IPS-NIHi7 (cell line): Measurements from ENCODE around the gene NTHL1.

Experiments used
- DNase-seq: peaks from one replicate; pipeline ENCODE4 v3.0.0; 2012; ENCODE audit warnings: mixed read lengths; ENCODE audit errors: extremely low spot score

Gene NTHL1

GRCh38 chr16:2047330-2048115 lies at the start of gene NTHL1, which contains the start of gene TSC2:
NTHL1 (minus strand) TSS chr16:2047834; CDS start chr16:2047823, 11 bp downstream.
TSC2 (plus strand) TSS chr16:2047985; CDS start chr16:2048616, 631 bp downstream.
- DNase-seq, result peak; percentile 99

GRCh38 chr16:2096853-2097595 lies 49.4 kb upstream of the NTHL1 start:
- no peak for DNase-seq

DNA sequence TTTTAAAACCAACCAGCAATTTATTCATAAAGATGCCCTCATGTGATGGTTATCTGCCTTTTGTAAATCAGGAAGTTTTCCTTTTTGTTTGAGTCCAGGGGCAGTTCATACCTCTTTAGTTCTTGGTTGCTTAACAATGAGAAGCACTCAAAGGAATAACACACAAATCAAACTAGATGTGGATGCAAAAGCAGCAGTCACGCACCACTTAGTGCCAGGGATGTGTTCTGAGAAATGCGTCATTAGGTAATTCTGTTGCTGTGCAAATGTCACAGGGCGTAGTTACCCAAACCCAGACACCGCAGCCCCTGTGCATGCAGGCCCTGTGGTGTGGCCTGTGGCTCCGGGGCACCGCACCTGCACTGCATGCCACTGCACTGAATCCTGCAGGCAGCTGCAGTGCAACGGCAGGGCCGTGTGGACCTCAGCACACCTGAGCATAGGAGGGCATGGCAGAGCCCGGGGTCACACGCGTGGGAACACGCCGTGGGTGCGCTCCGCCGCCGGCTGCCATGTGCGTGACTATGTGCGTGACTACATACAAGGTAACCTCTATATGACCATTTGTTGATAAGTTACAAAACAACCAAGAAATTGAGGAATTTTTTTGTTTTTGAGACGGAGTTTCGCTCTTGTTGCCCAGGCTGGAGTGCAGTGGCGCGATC lies 48.4 kb upstream of the NTHL1 start:
- DNase-seq, result no peak

- DNase-seq, result no peak
These were observed 47.8 kb upstream of the NTHL1 start for GRCh38 chr16:2095315-2095853.

DNA sequence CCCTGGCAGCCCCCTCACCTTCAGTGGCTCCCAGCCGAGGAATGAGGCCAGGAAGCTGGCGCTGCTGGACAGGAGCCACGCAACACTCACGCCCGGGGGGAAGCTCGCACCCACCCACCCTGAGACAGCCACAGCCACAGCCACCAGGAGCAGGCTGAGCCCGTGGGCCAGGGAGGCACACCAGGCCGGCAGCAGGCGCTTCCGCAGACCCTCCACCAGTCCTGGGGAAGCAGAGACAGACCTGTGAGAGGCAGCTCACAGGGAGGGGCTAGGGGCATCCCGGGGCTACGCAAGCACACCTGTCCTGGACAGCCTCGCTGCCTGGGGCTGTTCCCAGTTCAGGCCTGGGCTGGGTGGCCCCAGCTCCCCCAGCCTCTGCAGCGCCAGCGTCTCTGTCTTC lies 46.2 kb upstream of the NTHL1 start:
- no peak for DNase-seq

- no peak for DNase-seq
These were observed 45.2 kb upstream of the NTHL1 start for GRCh38 chr16:2092866-2093265.

DNA sequence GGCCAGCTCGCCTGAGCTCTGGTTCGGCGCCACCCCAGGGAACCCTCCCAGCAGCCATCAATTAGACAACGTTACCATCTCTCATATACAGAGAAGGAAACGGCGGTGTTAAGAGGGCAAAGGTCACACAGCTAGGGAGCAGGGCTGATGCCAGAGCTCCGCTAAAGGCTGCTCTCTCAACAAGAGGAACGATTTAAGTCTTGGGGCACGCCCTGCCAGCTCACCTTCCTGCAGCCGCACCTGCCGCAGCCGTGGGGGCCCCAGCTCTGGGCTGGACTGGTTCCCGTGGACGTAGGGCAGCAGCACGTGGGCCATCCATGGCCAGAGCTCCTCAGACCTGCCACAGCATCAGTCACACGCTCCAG lies 44.6 kb upstream of the NTHL1 start:
- no peak for DNase-seq

GRCh38 chr16:2091547-2092255 lies 44.1 kb upstream of the NTHL1 start:
- DNase-seq, result no peak

DNA sequence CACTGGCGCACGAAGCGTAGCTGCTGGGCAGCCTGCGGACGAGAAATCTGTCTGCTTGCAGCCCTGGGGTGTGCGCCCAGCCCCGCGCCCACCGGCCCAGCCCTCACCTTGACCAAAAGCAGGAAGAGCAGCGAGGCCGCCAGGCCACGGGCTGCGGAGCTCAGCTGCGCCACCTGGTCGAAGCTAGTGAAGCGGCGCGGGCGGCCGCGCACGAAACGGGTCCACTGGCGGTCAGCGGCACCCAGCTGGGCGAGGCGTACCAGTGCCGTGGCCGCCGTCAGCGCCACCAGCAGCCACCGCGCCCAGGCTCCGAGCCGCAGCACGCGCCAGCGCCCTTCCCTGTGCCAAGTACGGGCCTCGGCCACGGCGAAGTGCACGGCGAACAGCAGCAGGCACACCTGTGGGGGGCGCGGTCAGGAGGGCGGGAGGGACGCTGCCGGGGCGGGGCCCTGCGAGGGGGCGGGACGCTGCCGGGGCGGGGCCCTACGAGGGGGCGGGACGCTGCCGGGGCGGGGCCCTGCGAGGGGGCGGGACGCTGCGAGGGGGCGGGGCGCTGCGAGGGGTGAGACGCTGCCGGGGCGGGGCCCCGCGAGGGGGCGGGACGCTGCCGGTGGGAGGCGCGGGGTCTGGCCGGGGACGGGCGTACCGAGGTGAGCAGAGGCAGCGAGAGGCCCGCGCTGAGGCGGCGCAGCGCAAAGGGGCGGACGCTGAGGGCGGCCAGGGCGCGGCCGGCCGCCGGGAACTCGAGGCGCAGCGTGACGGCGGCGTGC lies 43.3 kb upstream of the NTHL1 start:
- peak; percentile 98 for DNase-seq

DNA sequence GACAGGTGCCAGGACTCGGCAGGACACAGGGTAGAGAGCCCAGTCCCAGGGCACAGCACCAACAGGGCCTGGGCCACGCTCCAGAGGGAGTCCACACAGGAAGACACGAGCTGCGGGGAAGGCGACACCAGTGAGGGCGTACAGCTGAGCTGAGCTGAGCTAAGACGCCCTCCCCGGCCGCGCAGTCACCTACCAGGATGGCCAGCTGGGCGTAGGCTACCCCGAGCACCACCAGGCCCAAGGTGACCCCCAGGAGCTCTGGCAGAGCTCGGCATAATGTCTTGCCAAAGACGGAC lies 42.8 kb upstream of the NTHL1 start:
- no peak for DNase-seq

DNA sequence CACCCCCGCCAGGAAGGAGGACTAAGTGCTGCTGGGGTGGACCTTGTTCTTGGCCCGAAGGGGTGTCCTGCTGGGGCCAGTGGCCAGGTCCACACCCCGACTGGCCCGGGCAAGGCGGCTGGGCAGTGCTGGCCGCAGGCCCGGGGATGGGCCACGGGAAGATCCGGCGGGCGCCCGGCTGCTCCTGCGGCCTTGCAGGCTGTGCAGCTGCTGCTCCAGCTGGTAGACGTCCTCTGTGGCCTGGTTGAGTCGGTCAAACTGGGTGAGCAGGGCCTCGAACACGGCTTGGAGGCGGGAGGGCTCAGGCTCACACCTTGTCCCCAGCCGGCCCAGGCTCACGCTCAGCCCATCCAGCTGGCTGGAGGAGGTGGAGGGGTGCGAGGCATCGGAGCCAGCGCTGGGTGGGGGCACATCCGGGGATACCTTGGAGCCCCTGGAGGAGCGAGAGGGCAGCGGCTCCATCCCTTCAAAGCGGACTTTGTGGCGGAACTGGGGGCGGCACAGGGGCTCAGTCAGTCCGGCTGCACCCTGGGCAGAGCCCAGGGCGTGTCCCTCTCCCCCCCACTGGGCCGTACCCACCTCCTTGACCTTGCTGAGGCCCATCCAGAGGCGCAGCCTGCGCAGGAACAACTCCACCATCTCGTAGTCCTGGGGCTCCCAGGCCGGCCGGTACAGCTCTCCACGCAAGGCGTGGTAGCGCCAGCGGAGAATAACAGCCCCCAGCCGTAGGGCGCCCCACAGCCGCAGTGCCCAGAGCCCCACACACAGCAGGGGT lies 42.3 kb upstream of the NTHL1 start:
- no peak for DNase-seq

DNA sequence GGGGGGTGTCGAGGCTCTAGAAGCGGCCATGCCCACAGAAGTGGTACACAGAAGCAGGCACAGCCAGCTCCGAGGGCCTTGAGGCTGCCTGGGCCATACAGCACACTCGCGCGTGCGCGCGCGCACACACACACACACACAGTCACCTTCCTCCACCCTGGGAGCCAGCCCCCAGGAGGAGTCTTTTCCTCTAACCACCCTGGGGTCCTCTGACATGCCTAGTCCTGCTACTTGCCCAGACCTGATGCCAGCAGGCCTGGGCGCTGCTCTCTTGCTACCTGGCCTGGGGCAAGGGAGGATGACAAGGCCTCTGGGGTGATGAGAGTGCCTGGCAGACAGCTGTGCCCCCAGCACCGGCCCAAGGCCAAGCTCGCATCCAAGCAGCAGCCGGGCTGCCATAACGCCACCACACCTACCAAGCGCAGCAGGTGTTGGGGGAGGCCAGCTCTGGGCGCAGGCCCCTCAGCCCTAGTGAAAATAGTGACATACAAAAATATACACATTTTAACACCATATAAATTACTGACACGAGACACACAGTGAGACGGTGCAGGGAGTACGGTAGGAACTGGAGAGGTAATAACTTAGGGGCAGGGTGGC lies 41.2 kb upstream of the NTHL1 start:
- DNase-seq, result no peak

DNA sequence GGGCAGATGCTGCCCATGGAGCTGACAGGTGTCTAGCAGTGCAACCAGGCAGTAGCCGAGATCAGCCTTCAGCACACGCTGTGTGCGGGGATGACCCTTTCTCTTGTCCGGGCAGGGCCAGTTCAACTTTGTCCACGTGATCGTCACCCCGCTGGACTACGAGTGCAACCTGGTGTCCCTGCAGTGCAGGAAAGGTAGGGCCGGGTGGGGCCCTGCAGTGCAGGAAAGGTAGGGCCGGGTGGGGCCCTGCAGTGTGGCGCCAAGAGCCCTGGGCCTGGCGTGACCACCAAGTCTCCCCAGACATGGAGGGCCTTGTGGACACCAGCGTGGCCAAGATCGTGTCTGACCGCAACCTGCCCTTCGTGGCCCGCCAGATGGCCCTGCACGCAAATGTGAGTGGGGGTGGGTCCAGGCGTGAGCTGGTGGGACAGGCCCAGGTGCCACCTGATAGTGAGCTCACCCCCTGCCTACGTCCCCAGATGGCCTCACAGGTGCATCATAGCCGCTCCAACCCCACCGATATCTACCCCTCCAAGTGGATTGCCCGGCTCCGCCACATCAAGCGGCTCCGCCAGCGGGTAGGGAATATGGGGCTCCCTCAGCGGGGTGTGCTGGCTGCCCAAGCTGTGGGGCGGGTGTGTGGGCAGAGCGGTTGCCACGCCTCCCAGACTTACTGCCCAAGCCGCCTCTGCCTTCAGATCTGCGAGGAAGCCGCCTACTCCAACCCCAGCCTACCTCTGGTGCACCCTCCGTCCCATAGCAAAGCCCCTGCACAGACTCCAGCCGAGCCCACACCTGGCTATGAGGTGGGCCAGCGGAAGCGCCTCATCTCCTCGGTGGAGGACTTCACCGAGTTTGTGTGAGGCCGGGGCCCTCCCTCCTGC lies 40.4 kb upstream of the NTHL1 start:
- no peak for DNase-seq

DNA sequence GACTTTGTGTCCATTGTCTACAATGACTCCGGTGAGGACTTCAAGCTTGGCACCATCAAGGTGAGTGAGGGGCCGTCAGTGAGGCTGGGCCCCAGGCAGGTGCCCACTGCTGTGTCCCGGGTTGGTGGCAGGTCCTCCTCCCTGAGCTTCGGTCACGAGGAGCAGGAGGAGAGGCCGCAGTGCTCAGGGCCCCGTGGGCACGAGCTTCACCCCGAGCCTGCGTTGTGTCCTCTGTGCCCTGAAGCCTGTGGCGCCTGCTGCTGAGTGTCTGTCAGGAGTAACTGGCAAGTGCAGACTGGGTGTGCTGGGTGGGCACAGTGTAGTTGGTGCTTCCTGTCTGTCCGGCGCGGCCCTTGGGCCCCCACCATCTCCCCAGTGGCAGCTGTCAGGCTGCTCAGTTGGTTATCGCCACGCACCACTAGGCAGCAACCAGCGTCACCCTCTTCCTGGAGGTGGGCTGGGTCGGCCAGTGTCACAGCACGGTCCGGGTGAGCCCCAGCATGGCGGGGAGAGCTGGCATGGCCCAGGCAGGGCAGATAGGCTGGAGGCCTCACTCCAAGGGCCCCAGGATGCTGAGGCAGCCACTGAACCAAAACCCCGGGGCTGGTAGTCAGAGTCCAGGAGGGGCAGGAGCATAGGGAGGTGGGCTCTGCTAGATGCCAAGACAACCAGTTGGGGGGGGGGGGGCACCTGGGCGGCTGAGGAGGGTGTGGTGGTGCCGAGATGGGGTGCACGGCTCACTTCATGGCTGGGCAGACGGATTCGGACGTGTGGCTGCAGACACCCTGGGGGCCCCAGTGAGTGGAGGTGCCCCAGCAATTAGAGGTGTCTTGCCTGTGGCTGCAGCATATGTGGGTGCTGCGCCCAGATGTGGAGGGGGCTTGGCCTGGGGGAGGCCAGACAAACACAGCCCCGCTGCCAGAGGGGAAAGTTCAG lies 39.4 kb upstream of the NTHL1 start:
- no peak for DNase-seq

- no peak for DNase-seq
These were observed 38.6 kb upstream of the NTHL1 start for GRCh38 chr16:2086106-2086742.

DNA sequence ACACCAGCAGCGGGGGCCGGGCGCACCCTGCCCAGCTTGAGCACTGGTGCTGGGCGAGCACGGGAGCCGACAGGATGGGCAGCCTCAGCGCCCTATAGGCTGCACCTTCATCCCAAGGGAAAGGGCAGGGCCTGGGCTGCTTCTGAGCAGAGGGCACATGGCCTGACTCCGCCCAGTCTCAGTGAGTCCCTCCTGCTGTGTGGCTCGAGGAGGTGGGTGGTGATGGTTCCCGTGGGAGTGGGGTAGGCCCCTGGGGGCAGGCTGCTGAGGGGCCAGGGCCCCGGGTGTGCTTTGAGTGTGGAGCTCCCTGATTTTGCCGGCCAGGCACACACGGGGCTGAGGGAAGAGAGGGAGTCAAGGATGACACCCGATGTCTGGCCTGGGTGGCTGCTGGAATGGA lies 38.0 kb upstream of the NTHL1 start:
- no peak for DNase-seq

DNA sequence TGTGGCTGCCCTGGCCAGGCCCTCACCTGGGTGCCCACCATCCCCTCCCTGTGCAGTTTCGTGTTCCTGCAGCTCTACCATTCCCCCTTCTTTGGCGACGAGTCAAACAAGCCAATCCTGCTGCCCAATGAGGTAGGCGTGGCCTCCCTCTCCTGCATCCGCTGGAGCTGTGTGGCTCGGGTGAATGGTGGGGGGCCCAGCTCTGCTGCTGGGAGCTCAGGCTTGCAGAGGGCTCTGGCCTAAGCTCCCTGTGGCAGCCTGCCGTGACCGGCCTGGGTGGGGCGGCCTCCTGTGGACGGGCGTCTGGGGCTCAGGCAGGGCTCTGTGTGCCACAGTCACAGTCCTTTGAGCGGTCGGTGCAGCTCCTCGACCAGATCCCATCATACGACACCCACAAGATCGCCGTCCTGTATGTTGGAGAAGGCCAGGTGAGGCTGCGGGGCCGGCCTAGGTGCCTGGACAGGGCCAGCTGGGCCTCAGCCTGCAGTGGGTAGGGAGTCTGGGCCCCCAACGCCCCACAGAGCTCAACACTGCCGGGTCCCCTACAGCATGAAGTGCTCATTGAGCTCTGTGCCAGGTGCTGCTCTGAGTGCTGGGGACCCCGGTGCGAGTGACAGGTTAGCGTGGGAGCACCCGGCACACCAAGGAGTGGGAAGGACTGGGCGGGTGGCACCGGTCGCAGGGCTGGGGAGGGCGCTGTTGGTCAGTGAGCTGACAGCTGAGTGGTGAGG lies 37.4 kb upstream of the NTHL1 start:
- DNase-seq, result no peak
